GM21717 (cell line): ENCODE measurements around the gene WBP1L.
"Not testable (repeated sequence)": the region's sequence is repeated elsewhere in the genome, so short reads cannot be mapped to it uniquely, and the experiment has no call there.

Experiments
- ATAC-seq: cut with Tn5 transposase; IDR thresholded peaks from one replicate; pipeline ENCODE4 v1.9.1; 2021; ENCODE audit warnings: mild to moderate bottlenecking, moderate library complexity; ENCODE audit not compliant: unreplicated experiment

The WBP1L gene

DNA sequence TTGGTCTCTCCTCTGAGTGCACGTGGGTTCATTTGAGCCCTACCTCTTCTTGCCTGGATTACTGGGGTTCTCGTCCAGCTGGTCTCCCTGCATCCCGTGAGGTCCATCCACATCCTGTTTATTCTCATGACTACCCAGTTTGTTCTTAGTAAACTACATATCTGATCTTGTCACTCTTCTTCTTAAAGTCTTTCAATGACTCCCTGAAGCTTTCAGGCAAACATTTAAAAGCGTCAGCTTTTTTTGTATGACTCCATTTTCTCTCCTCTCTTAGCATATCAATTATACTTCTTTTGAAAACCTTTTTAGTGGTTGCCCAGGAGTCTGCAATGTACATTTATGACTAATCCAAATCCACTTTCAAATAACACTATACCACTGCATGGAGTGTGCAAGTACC, 21.8 kb upstream of the WBP1L start:
- ATAC-seq, result no peak

DNA sequence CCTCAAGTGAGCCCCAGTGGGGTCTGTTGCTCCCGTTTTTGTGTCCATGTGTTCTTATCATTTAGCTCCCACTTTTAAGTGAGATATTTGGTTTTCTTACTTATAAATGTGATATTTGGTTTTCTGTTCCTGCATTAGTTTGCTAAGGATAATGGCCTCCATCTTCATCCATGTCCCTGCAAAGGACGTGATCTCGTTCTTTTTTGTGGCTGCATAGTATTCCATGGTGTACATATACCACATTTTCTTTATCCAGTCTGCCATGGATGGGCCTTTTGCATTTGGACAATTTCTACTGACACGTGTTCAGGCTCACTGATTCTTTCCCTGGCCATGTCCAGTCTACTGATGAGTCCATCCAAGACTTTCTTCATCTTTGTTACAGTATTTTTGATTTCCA, 19.8 kb upstream of the WBP1L start:
- no peak for ATAC-seq

- ATAC-seq, result no peak
Observed at GRCh38 chr10:102726274-102726673, 17.5 kb upstream of the WBP1L start.

DNA sequence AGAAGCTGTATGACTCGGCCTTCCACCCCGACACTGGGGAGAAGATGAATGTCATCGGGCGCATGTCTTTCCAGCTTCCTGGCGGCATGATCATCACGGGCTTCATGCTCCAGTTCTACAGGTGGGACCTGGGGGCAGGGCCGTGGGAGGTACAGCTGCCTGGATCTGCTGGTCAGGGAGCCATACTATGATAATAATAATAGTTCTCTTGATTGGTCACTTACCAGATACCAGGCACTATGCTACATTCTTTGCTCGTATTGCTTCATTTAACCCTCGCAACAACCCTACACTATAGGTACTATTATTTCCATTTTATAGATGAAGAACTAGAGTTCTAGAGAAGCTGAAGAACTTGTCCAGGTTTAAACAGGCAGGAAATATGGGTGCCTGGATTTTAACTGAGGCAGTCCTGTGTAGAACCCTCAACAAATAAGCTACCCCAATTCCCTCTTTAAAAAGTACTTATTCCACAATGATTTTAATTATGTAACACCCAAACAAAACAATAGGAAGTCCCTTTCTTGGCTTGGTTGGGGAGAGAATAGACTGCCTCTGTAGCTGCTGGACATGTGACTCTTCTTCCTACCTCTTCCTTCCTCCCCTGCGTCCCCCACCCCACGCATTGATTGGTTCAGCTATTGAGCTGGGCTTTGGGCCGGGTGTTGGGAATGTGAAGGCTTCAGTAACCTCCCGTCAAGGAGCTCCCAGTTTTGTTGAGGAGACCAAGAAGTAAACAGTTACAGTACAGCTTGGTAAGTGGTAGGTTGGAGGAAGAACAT, 16.5 kb upstream of the WBP1L start:
- no peak for ATAC-seq

DNA sequence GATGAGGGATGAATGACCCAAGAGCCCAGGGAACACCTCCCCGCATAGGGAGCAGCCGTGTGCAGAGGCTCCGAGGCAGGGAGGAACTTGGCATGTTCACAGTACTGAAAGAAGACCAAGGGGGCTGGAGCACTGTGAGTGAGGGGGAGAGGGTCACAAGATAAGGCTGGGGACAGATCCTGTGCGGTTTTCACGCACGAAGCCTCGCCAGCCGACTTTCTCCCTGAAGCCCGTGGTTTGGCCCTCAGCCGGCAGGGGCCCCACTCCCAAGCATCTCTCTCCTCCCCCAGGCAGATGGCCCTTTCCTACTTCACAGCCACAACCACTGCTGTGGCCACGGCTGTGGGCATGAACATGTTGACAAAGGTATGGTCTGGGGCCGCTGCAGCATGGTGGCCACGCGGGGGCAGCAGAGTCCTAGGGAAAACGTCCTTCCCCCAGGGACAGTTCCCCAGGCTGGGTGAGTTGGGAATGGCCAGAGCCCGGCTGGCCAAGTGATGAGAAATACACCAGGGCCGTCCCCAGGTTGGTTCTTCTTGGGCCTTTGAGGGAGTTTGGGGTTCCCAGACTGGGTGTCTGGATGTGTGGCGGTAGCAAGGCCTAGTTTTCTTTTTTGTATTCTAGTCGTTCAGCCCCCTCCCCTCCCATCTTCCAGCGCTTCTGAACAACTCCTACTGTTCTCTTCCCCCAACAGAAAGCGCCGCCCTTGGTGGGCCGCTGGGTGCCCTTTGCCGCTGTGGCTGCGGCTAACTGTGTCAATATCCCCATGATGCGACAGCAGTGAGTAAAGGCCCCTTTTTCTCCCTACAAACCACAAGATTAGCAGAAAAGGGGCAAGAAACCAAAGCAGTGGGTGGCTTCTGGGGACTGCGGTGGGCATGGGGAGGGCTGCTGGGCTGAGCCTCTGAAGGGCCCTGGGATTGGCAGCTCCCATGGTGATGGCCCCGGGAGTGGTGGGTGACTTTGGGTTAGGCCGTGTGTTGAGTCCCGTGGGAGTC, 14.4 kb upstream of the WBP1L start:
- no peak for ATAC-seq

- no peak for ATAC-seq
Observed at GRCh38 chr10:102731222-102731800, 12.4 kb upstream of the WBP1L start.

DNA sequence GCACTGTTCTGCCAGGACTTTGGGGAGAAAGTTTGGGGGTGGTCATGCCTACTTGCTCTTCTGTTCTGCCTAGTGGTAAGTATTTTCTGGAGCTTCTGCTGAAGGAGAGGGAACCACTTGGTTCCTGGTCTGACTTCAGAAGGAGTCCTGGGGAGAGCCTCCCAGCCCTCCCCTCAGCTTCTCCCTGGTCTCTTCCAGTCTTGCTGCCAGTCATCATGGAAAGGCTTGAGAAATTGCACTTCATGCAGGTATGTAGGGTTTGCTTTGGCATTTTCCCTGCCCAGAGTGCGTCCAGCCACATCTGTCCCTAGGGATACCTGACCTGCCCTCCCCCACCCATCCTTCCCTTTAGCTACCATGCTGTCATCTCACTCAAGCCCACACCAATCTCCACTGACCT, 11.1 kb upstream of the WBP1L start:
- ATAC-seq, result no peak

DNA sequence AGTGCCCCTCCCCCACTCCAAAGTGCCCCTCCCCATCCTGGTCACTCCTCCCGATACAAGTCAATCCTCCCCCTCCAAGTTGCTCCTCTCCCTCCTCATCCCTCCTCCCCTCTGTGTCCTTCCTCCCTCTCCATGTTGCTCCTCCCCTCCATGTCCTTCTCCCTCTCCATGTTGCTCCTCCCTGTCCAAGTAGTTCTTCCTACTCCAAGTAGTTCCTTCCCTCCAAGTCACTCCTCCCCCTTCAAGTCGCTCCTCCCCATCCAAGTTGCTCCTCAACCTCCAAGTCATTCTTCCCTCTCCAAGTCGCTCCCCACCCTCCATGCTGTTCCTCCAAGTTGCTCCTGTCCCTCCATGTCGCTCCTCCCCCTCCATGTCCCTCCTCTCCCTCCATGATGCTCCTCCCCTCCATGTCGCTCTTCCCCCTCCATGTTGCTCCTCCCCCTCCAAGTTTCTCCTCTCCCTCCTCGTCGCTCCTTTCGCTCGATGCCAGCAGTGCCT, 8.6 kb upstream of the WBP1L start:
- no peak for ATAC-seq

DNA sequence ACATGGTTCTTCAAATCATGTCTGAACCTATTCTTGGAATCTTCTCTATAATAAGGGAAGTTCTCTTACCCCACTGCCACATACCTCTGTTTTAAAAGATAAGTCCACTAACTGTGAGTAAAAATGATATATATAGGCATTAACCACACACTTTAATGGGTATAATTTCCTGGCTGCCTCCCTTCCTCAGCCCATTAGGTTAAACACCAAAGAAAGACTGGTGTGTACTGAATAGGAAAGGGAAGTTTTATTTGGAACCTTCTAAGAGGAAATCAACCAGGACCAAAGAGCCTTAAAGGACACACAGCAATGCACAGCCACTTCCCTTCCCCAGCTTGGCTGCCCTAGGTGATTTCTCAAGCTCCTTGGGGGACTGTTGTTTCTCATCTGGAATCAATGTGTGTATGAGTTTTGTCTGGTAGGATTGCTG, 5.0 kb upstream of the WBP1L start:
- no peak for ATAC-seq

- no peak for ATAC-seq
Observed at GRCh38 chr10:102740229-102740628, 3.5 kb upstream of the WBP1L start.

GRCh38 chr10:102741726-102742237, 2.0 kb upstream of the WBP1L start:
- no peak for ATAC-seq

GRCh38 chr10:102742313-102742712, 1.4 kb upstream of the WBP1L start:
- not testable (repeated sequence) for ATAC-seq

GRCh38 chr10:102743078-102743587, 615 bp upstream of the WBP1L start:
- no peak for ATAC-seq

- no peak for ATAC-seq
Observed at GRCh38 chr10:102744374-102745051, 765 bp downstream of the WBP1L start.

GRCh38 chr10:102745157-102745556, 1.4 kb downstream of the WBP1L start:
- ATAC-seq, result no peak

- ATAC-seq, result no peak
Observed at GRCh38 chr10:102752266-102752930, 8.7 kb downstream of the WBP1L start.

DNA sequence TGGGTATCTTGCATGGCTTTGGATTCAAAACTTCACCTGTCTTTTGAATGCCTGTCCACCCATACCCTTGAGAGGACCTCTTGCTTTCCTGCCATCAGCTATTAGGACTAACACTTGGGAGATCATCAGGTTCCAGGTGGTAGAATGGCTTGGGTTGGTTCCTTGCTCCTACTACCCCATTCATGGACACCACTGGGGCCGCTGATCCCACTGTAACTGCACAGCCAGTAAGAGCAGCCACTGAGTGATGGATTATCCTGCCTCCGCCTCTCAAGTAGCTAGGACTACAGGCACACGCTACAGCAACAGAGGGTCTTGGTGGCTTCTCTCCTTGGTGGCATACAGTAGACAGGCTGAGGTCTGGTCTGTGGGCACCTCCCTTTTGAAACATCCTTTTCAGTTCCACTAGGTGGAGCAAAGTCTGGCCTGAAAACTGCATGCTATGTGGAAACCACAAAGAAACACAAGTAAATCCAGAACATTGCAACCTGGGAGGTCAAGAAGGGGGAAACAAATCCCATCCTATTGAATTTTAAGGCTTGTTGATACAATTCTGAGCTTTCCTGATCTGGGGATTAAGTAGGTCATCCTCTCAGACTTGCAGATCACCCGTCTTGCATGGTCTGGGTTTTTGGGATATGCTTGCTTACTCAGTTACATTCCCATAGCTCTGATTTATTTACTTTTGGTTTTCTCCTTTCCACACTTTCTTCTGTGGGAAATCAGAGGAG, 9.4 kb downstream of the WBP1L start:
- ATAC-seq, result no peak

- no peak for ATAC-seq
Observed at GRCh38 chr10:102753718-102754117, 10.0 kb downstream of the WBP1L start.

DNA sequence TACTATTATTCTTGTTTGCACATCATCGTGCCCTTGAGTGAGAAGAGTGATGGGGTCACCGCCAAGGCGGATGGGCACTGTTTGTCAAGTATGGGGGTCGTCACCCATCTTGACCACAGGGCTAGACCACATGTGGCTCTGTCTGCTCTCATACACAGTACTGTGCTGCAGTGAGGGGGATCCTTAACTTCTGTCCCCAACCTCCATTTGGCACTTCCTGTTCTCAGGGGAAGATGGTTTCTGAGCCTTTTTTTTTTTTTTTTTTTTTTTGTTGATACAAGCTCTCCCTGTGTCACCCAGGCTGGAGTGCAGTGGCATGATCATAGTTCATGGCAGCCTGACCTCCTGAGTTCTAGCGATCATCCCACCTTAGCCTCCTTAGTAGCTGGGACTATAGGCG, 13.6 kb downstream of the WBP1L start:
- ATAC-seq, result no peak
